Breast epithelium (tissue), 3 donors: ENCODE measurements around the gene CTSL.
A peak's percentile ranks its signal among the peaks of the same experiment; 100 is the strongest.

ENCODE experiments used
- CTCF ChIP-seq, 3 donors: fragments of 450-650 bp; IDR thresholded peaks; one replicate each; pipeline ENCODE4 v1.5.1; 2016 to 2017; ENCODE audit warnings: antibody characterized with exemption in 3 of 3, mild to moderate bottlenecking in 3 of 3, moderate library complexity in 3 of 3
- POLR2A ChIP-seq: fragments of 450-650 bp; IDR thresholded peaks from one replicate; pipeline ENCODE4 v1.6.1; 2016; ENCODE audit warnings: antibody characterized with exemption, mild to moderate bottlenecking, moderate library complexity
- POLR2AphosphoS5 ChIP-seq, 3 donors: sonication (generic); formaldehyde crosslinking; IDR thresholded peaks; one replicate each; pipeline ENCODE4 v1.6.1; 2017; ENCODE audit warnings: antibody characterized with exemption in 3 of 3

- TF ChIP-seq POLR2A (peak; percentile 59), CTCF (IDR thresholded peaks at IDR 0.05) (no peak), POLR2AphosphoS5 (IDR thresholded peaks at IDR 0.05) (peak; percentile 41 to 80 (median 51))
Observed at GRCh38 chr9:87725900-87726709, at the start of gene CTSL.
